HL-60 (cell line): ENCODE results near the gene WDR70.
"Not testable (repeated sequence)": the region's sequence is repeated elsewhere in the genome, so short reads cannot be mapped to it uniquely, and the experiment has no call there.

ENCODE experiments used
- DNase-seq, 2 experiments: peaks; one replicate each; pipeline ENCODE4 v3.0.0-alpha.2; 2010 to 2020; ENCODE audit warnings: low read depth in 1 of 2, low spot score in 1 of 2
- H3K27ac ChIP-seq: fragments of 250-450 bp; sonication (Bioruptor Pico); replicated peaks from 2 replicates; pipeline ENCODE4 v1.5.1; 2020; ENCODE audit warnings: mild to moderate bottlenecking, moderate library complexity
- H3K27me3 ChIP-seq: fragments of 250-450 bp; sonication (Bioruptor Pico); 2 replicates; pipeline ENCODE4 v1.5.1; 2021; ENCODE audit warnings: mild to moderate bottlenecking, moderate library complexity; ENCODE audit not compliant: insufficient read depth, poor library complexity, severe bottlenecking
- H3K4me3 ChIP-seq: replicated peaks from 2 replicates; pipeline ENCODE4 v1.5.1; 2011; ENCODE audit warnings: mild to moderate bottlenecking, control low read depth, low read length; ENCODE audit not compliant: insufficient read depth
- CTCF ChIP-seq: IDR thresholded peaks from one replicate; pipeline ENCODE4 v1.5.1; 2011; ENCODE audit warnings: low read length, control low read depth, inconsistent platforms; ENCODE audit not compliant: insufficient read depth
- GABPA ChIP-seq: IDR thresholded peaks from 2 replicates; pipeline ENCODE4 v1.6.1; 2012; ENCODE audit warnings: low read depth
- POLR2AphosphoS5 ChIP-seq: IDR thresholded peaks from 2 replicates; pipeline ENCODE4 v1.6.1; 2012; ENCODE audit warnings: low read depth
- REST ChIP-seq: IDR thresholded peaks from 2 replicates; pipeline ENCODE4 v1.6.1; 2012; ENCODE audit warnings: low read depth; ENCODE audit not compliant: insufficient replicate concordance
- SPI1 ChIP-seq: IDR thresholded peaks from 2 replicates; pipeline ENCODE4 v1.6.1; 2012; ENCODE audit warnings: low read depth, mild to moderate bottlenecking, borderline replicate concordance

WDR70 gene

GRCh38 chr5:37777432-37778130 is 398.5 kb downstream of the WDR70 start:
- H3K27ac ChIP-seq, result peak overlapping the region; percentile 12; the same call in 1 of the 2 replicates
- TF ChIP-seq POLR2AphosphoS5, result no peak
- TF ChIP-seq CTCF, result no peak
- no peak for TF ChIP-seq GABPA
- no peak for TF ChIP-seq SPI1
- no peak for TF ChIP-seq REST
- peak; percentile 17 to 70 for DNase-seq
- H3K4me3 ChIP-seq, result no peak overlapping the region
- H3K27me3 ChIP-seq, result no peaks in the 10 kb centered on the region

GRCh38 chr5:37781409-37781808 is 402.3 kb downstream of the WDR70 start:
- H3K27ac ChIP-seq, H3K27me3 ChIP-seq, DNase-seq, H3K4me3 ChIP-seq: not testable (repeated sequence)

GRCh38 chr5:37786416-37786815 is 407.3 kb downstream of the WDR70 start:
- H3K27ac ChIP-seq, result no peak overlapping the region
- H3K4me3 ChIP-seq, result no peak overlapping the region
- H3K27me3 ChIP-seq, result no peaks in the 10 kb centered on the region
- TF ChIP-seq POLR2AphosphoS5 (no peak), CTCF (no peak)
- no peak for DNase-seq

- no peak for DNase-seq
- Histone ChIP-seq H3K27me3 (no peaks in the 10 kb centered on the region), H3K27ac (no peak overlapping the region), H3K4me3 (no peak overlapping the region)
- TF ChIP-seq REST (no peak), CTCF (no peak), POLR2AphosphoS5 (no peak), SPI1 (no peak), GABPA (no peak)
These were observed 407.9 kb downstream of the WDR70 start for GRCh38 chr5:37786862-37787519.
